ENCODE results near the gene CD24.

DNA sequence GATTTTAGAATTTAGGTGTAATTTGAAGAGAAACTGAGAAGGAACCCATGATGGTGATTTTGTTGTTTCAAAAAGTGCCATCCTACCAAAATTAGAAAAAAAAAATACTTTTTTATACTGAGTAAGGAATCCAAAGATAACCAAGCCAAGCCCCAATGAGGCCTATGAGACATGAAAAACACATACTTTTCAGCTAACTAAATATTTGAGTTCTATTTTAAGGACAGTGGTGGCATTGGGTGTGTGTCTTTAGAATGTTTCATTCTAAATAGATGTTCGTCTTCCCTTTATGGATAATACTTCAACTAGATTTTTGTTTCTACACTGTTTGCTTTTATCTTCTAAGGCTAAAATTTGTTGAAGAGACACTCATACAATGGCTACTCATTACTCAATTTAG is 9.6 kb downstream of the CD24 start:
- TF ChIP-seq, protein P1, sequence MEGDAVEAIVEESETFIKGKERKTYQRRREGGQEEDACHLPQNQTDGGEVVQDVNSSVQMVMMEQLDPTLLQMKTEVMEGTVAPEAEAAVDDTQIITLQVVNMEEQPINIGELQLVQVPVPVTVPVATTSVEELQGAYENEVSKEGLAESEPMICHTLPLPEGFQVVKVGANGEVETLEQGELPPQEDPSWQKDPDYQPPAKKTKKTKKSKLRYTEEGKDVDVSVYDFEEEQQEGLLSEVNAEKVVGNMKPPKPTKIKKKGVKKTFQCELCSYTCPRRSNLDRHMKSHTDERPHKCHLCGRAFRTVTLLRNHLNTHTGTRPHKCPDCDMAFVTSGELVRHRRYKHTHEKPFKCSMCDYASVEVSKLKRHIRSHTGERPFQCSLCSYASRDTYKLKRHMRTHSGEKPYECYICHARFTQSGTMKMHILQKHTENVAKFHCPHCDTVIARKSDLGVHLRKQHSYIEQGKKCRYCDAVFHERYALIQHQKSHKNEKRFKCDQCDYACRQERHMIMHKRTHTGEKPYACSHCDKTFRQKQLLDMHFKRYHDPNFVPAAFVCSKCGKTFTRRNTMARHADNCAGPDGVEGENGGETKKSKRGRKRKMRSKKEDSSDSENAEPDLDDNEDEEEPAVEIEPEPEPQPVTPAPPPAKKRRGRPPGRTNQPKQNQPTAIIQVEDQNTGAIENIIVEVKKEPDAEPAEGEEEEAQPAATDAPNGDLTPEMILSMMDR (IDR thresholded peaks at IDR 0.05; ENCODE audit: poor library complexity), result no peak
- TF ChIP-seq EZH2 (IDR thresholded peaks at IDR 0.05; ENCODE audit: borderline replicate concordance), result no peak

Data from hepatocyte (in vitro differentiated cells).